Measurements from ENCODE around the gene GLDN.

Gene GLDN

DNA sequence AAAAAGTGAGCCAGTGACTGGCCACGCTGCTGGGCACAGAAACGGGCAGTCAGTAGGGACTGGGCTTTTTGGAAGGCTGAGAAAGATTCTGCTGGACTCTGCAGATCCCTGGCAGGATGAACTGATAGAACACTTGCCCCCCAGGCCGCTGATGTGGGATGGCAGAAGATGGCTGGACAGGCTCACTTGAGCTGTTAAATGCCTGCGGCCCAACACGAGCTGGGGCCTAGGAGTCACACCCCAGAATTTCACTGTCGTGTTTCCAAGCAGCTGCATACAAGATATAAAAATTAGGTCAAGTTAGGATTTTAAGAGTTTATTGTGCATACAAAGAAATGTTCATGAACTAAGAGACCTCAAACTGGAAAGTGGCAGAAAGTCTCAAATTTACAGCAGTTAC lies 26.9 kb downstream of the GLDN start:
- Histone ChIP-seq H3K4me3 (no peak overlapping the region), H4K20me1 (no peaks in the 10 kb centered on the region), H3K27me3 (no peaks in the 10 kb centered on the region), H3K9ac (no peak overlapping the region), H3K27ac (no peak overlapping the region), H3K36me3 (no peaks in the 10 kb centered on the region), H3K9me3 (no peaks in the 10 kb centered on the region), H3K4me1 (peaks cover 6% of the 10 kb centered on the region; the same call in 1 of the 2 replicates), H3K4me2 (no peak overlapping the region)
- TF ChIP-seq Cebpa-rat (IDR thresholded peaks at IDR 0.05) = no peak

DNA sequence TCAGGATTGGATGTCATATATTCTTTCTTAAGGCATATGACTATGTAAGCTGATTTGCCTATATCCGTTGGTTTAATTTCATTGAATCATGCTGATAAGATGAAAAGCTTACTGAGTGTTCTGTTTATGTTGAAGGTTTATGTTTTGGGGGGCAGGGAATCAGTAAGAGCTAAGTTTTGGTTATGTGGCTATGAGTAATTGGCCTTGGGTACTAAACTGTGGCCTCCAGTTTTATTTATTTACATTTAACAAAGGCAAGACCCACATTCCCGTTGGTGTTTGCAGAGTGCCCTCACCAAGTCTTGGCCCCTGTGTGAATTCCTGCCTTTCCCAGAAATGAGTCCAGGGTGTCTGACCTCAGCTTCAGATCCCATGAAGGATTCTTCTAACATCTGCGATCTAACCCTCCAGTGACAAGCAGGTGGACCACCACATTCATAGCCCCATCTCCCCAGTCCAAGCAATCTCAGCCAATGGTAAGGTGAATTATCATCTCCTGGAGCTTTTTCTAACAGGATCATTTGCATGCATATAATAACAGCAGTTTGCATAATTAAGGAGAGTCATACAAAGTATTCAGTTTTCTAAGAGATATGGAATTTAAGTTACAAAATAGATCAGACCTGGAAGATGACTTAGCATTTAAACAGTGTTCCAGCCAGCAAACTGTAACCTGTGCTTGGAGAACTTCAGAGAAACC lies 27.4 kb downstream of the GLDN start:
- no peak overlapping the region for H3K9ac ChIP-seq
- H4K20me1 ChIP-seq = no peaks in the 10 kb centered on the region
- H3K27ac ChIP-seq = no peak overlapping the region
- H3K27me3 ChIP-seq = no peaks in the 10 kb centered on the region
- H3K4me2 ChIP-seq = no peak overlapping the region
- no peaks in the 10 kb centered on the region for H3K36me3 ChIP-seq
- no peaks in the 10 kb centered on the region for H3K9me3 ChIP-seq
- TF ChIP-seq Cebpa-rat (IDR thresholded peaks at IDR 0.05) = no peak
- H3K4me3 ChIP-seq = no peak overlapping the region
- peaks cover 6% of the 10 kb centered on the region; the same call in 1 of the 2 replicates for H3K4me1 ChIP-seq

DNA sequence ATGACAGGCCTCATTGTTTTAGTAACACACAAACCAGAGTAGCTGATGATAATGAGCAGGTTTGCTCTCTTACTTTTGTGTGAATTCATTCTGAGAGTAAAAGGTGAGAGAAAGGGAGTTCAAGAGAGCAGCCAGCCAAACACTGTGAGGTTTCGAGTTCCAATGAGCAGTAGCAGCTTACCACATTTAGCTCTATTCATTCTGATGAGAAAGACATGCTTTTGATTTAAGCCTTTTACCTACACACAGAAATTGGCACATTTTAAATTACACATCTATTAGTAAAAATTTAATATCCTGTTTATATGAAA lies 28.0 kb downstream of the GLDN start:
- Histone ChIP-seq H4K20me1 (no peaks in the 10 kb centered on the region), H3K27ac (no peak overlapping the region), H3K9ac (no peak overlapping the region), H3K27me3 (no peaks in the 10 kb centered on the region), H3K4me2 (no peak overlapping the region), H3K4me1 (peaks cover 6% of the 10 kb centered on the region; the same call in 1 of the 2 replicates), H3K36me3 (no peaks in the 10 kb centered on the region), H3K9me3 (no peaks in the 10 kb centered on the region), H3K4me3 (no peak overlapping the region)
- TF ChIP-seq Cebpa-rat (IDR thresholded peaks at IDR 0.05) = no peak

DNA sequence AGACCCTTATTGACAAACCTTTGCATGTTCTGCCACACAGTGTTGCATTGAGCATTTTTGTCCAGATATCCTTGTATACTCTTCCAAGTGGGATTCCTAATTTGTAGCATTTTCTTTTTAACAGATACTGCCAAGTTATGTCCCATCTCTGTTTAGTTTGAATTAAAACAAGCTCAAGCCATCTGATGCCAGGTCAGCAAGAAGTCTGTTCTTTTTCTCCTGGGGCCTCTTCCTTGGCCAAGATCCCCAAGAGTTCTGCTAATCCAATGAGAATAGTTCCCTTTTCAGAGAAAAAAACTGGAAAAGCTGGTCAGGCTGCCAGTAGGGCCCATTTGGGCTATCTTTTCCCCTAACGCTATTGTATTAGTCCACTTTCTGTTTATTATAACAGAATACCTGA lies 29.8 kb downstream of the GLDN start:
- no peak overlapping the region for H3K4me2 ChIP-seq
- H3K4me3 ChIP-seq = no peak overlapping the region
- no peaks in the 10 kb centered on the region for H3K9me3 ChIP-seq
- no peaks in the 10 kb centered on the region for H3K27me3 ChIP-seq
- H4K20me1 ChIP-seq = no peaks in the 10 kb centered on the region
- H3K4me1 ChIP-seq = no peaks in the 10 kb centered on the region
- TF ChIP-seq Cebpa-rat (IDR thresholded peaks at IDR 0.05) = no peak
- no peak overlapping the region for H3K9ac ChIP-seq
- H3K27ac ChIP-seq = no peak overlapping the region
- no peaks in the 10 kb centered on the region for H3K36me3 ChIP-seq

DNA sequence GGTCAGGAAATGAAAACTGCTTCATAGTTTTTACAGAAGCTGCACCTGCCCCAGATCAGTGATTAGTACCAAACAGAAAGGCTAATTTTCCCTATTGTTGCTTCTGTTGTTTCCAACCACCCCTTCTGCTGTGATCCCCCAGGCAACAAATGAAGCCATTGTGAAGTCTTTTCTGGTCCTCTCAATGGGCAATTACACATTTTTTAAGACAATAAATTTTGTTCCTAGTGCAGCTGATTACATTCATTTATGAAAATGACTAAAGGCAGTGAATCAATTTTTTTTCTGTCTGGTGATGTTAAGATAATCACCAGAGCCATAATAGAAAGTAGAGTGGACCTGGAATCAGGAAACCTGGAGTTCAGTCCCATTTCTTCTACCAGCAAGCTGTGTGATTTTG lies 32.7 kb downstream of the GLDN start:
- Histone ChIP-seq H3K36me3 (no peaks in the 10 kb centered on the region), H3K4me3 (no peak overlapping the region), H3K27ac (no peak overlapping the region), H3K27me3 (no peaks in the 10 kb centered on the region), H4K20me1 (no peaks in the 10 kb centered on the region), H3K4me2 (no peak overlapping the region), H3K4me1 (no peaks in the 10 kb centered on the region), H3K9me3 (no peaks in the 10 kb centered on the region), H3K9ac (no peak overlapping the region)
- TF ChIP-seq Cebpa-rat (IDR thresholded peaks at IDR 0.05) = no peak

DNA sequence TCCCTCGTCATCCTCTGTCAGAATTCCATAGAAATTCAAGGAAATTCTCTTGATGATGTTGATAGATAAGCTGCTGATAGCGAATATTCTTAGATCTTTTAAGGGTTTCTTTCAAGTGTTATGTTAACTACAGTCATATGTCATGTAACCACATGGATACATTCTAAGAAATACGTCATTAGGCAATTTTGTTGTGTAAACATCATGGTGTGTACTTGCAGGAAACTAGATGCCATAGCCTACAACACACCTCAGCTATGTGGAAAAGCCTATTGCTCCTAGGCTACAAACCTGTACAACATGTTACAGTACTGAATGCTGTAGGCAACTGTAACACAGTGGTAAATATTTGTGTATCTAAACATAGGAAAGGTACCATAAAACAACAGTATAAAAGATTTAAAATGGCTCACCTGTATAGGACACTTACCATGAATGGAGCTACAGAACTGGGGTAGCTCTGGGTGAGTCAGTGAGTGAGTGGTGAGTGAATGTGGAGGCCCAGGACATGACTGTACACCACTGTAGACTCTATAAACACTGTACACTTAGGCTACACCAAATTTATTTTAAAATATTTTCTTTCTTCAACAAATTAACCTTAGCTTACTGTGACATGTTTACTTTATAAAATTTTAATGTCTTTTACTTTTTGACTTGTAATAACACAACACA lies 34.6 kb downstream of the GLDN start:
- Histone ChIP-seq H3K4me2 (no peak overlapping the region), H3K36me3 (no peaks in the 10 kb centered on the region), H3K9ac (no peak overlapping the region), H4K20me1 (no peaks in the 10 kb centered on the region), H3K27ac (no peak overlapping the region), H3K4me3 (no peak overlapping the region), H3K4me1 (no peaks in the 10 kb centered on the region), H3K27me3 (no peaks in the 10 kb centered on the region), H3K9me3 (no peaks in the 10 kb centered on the region)
- no peak for TF ChIP-seq Cebpa-rat (IDR thresholded peaks at IDR 0.05)

DNA sequence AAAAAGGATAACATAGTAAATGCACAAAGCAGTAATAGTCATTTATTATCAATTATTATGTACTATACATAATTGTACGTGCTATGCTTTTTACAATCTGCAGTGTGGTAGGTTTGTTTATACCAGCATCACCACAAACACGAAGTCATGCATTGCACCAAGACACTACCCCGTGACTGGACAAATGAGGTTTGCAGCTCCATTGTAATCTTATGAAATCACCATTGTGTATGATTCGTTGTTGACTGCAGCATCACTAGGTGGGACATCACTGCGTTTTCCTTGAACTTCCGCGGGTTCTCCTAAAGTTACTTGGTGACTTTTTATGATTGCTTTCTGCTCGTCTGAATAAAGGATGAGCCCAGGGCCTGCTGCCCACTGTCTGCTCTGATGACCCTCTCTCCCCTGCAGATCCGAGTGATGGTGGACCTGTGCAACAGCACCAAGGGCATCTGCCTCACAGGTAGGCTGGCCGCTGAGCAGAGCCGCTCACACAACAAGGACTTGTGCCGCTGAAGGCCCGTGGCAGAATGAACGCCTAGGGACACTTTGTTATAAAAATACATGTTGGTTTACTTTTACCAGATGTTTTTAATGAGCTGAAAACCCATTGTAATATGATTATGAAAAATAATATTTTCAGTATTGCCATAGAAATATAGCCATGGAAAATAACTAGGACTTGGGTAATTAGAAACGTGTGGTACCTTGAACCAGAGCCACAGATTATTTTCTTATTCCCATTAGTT lies 35.8 kb downstream of the GLDN start:
- Histone ChIP-seq H3K9ac (no peak overlapping the region), H3K4me2 (no peak overlapping the region), H3K27ac (no peak overlapping the region), H4K20me1 (no peaks in the 10 kb centered on the region), H3K27me3 (no peaks in the 10 kb centered on the region), H3K36me3 (no peaks in the 10 kb centered on the region), H3K9me3 (no peaks in the 10 kb centered on the region), H3K4me1 (no peaks in the 10 kb centered on the region), H3K4me3 (no peak overlapping the region)
- TF ChIP-seq Cebpa-rat (IDR thresholded peaks at IDR 0.05) = no peak

DNA sequence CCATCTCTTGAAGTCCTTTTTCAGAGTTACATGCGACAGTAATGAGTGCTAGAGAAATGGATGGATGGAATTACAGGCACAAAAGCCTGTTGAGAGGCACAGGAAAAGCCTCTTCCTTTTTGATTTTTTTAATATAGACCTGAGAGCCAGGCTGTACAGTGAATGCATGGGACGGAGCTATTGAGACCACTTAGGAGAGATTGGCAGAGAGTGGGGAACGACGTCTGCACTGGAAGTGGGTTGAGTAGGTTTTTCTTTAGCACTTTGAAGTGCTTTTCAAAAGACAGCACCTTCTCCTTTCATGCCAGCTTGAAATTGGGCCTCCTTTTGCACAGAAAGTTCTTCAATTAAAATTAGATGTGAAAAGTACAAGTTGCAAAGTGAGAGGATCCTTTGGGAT lies 37.0 kb downstream of the GLDN start:
- H3K4me2 ChIP-seq = no peak overlapping the region
- no peaks in the 10 kb centered on the region for H3K27me3 ChIP-seq
- H3K4me1 ChIP-seq = no peaks in the 10 kb centered on the region
- H3K4me3 ChIP-seq = no peak overlapping the region
- H3K9ac ChIP-seq = no peak overlapping the region
- H3K9me3 ChIP-seq = no peaks in the 10 kb centered on the region
- H4K20me1 ChIP-seq = no peaks in the 10 kb centered on the region
- H3K36me3 ChIP-seq = no peaks in the 10 kb centered on the region
- no peak for TF ChIP-seq Cebpa-rat (IDR thresholded peaks at IDR 0.05)
- H3K27ac ChIP-seq = no peak overlapping the region

DNA sequence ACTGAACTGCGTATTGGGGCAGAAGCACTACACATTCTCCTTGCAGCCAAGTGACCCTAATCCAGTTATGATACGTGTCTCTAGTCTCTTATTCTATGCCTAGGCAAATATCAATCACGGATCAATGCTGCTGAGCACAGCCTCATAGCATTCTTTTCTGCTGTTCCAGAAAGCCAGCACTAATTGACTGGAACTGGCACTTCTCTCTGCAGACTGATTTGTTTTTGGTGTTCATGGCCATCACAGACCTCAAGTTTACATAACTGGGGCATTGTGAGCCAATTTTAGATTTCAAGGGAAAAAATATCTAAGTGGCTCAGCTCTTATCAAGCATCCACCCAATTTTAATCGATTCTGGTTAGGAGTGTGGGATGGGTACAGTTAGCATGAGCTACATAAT lies 37.9 kb downstream of the GLDN start:
- no peak overlapping the region for H3K27ac ChIP-seq
- no peak for TF ChIP-seq Cebpa-rat (IDR thresholded peaks at IDR 0.05)
- H3K27me3 ChIP-seq = no peaks in the 10 kb centered on the region
- H3K9ac ChIP-seq = no peak overlapping the region
- no peaks in the 10 kb centered on the region for H3K9me3 ChIP-seq
- H4K20me1 ChIP-seq = no peaks in the 10 kb centered on the region
- no peaks in the 10 kb centered on the region for H3K36me3 ChIP-seq
- H3K4me2 ChIP-seq = no peak overlapping the region
- no peaks in the 10 kb centered on the region for H3K4me1 ChIP-seq
- H3K4me3 ChIP-seq = no peak overlapping the region

Data from BLaER1 (cell line).